ENCODE results near the gene PTPRK. TPM values are rescaled to one million over a fixed set of nuclear protein-coding genes. Genes with fewer than 3 reads are reported as not detected.

PTPRK gene
- total and polyA plus RNA-seq, 2 experiments from 2014 or later = 26.9 to 56.4 TPM

DNA sequence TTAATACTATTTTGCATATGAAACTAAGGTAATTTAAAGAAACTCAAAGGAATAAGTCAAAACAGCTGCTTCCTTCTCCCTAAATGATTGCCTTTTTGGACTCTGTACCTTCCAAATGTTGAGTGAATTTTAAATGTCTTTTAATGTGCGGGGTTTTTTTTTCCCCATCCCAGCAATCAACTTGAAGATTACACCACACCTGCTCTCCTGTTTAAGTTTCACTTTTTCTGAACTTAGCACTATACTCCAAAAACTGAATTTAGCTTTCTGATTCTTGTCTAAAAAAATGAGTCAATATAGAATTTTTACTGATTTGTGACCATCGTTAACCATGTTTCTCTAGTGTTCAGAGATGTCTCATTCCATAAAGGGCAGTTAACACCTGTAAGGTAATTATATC lies 398.8 kb downstream of the PTPRK start:
- H3K9me2 ChIP-seq (ENCODE audit: insufficient read depth) = no peaks in the 10 kb centered on the region
- no peak overlapping the region for H3K27ac ChIP-seq (ENCODE audit: low read depth)
- H3K27me3 ChIP-seq (ENCODE audit: insufficient read depth) = no peaks in the 10 kb centered on the region
- no peaks in the 10 kb centered on the region for H4K20me1 ChIP-seq (replicated peaks; ENCODE audit: insufficient read depth)
- no peak overlapping the region for H3K4me3 Mint-ChIP-seq
- no peaks in the 10 kb centered on the region for H3F3A ChIP-seq (replicated peaks; ENCODE audit: low read depth)
- H3K4me1 Mint-ChIP-seq = no peaks in the 10 kb centered on the region
- peak overlapping the region; percentile 31; the same call in 1 of the 2 replicates for H3K27ac Mint-ChIP-seq
- DNase-seq (ENCODE audit: low spot score) (no peak), ATAC-seq (no peak)
- H2AFZ ChIP-seq = no peak overlapping the region
- H3K27me3 Mint-ChIP-seq (ENCODE audit: insufficient read depth, low read depth, poor library complexity) = no peaks in the 10 kb centered on the region
- no peaks in the 10 kb centered on the region for H3K36me3 ChIP-seq (ENCODE audit: insufficient read depth)
- H3K4me2 ChIP-seq = no peak overlapping the region
- H3K79me2 ChIP-seq (replicated peaks; ENCODE audit: insufficient read depth) = no peaks in the 10 kb centered on the region
- no peak for TF ChIP-seq ZNF114 (CRISPR knock-in tag; IDR thresholded peaks at IDR 0.05)
- no peak for TF ChIP-seq JUNB (IDR thresholded peaks at IDR 0.05; ENCODE audit: unreplicated experiment)
- H3K36me3 Mint-ChIP-seq (ENCODE audit: low read depth) = no peaks in the 10 kb centered on the region
- no peaks in the 10 kb centered on the region for H3K9me3 Mint-ChIP-seq
- no peak overlapping the region for H3K4me3 ChIP-seq
- no peaks in the 10 kb centered on the region for H3K4me1 ChIP-seq (ENCODE audit: insufficient read depth)

DNA sequence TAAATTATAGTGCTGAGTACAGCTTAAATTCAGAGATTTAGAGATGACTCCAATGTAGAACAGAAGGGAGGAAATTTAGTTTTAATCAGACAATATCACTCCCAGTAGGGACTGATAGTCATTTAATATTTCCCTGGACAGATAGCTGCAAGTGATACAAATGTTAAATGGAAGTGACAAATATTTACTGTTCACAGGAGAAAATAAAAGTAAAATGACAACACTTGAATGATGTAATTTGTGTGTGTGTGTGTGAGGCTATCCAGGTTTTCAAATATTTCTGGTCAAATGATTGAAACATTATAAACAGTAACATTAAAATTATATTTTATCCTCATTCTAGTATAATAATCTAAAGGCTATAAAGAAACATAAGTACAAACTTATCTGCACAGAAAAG lies 399.2 kb downstream of the PTPRK start:
- Histone ChIP-seq H3K4me1 (ENCODE audit: insufficient read depth) (no peaks in the 10 kb centered on the region), H4K20me1 (replicated peaks; ENCODE audit: insufficient read depth) (no peaks in the 10 kb centered on the region), H3K9me2 (ENCODE audit: insufficient read depth) (no peaks in the 10 kb centered on the region), H3K4me3 (no peak overlapping the region), H3K36me3 (ENCODE audit: insufficient read depth) (no peaks in the 10 kb centered on the region), H3K27ac (ENCODE audit: low read depth) (no peak overlapping the region), H2AFZ (no peak overlapping the region), H3K4me2 (no peak overlapping the region), H3K79me2 (replicated peaks; ENCODE audit: insufficient read depth) (no peaks in the 10 kb centered on the region), H3F3A (replicated peaks; ENCODE audit: low read depth) (no peaks in the 10 kb centered on the region), H3K27me3 (ENCODE audit: insufficient read depth) (no peaks in the 10 kb centered on the region)
- no peaks in the 10 kb centered on the region for H3K4me1 Mint-ChIP-seq
- no peak overlapping the region for H3K27ac Mint-ChIP-seq
- no peaks in the 10 kb centered on the region for H3K36me3 Mint-ChIP-seq (ENCODE audit: low read depth)
- no peak for TF ChIP-seq CREB1 (CRISPR knock-in tag; IDR thresholded peaks at IDR 0.05; ENCODE audit: low read depth)
- no peak for TF ChIP-seq NANOG (IDR thresholded peaks at IDR 0.05; ENCODE audit: borderline replicate concordance)
- no peak for TF ChIP-seq EZH2 (IDR thresholded peaks at IDR 0.05; ENCODE audit: low read depth, unreplicated experiment)
- TF ChIP-seq STAT1 (IDR thresholded peaks at IDR 0.05; ENCODE audit: unreplicated experiment) = no peak
- DNase-seq (ENCODE audit: low spot score) = no peak
- no peak for ATAC-seq
- H3K9me3 Mint-ChIP-seq = no peaks in the 10 kb centered on the region
- H3K4me3 Mint-ChIP-seq = no peak overlapping the region
- H3K27me3 Mint-ChIP-seq (ENCODE audit: insufficient read depth, low read depth, poor library complexity) = no peaks in the 10 kb centered on the region

DNA sequence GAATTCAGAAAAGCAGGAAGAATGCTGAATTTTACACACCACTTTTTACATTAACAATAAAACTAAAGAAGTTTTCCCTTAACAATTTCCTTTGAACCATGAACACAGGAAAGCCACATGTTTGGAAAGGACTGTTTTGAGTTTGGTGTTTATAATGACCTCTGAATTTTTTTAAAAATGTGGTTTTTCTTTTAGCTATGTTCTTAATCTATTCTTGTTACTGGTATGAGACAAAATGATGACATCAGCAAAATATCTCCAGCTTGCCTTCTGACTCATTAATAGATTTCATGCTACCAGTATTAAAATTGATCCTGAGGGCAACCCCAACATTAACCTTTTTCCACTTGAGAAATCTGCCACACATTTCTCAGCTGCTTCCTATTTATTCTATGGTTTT lies 402.0 kb downstream of the PTPRK start:
- Histone ChIP-seq H3K4me2 (no peak overlapping the region), H3K27ac (ENCODE audit: low read depth) (no peak overlapping the region)
- H3K27ac Mint-ChIP-seq = no peak overlapping the region; the same call in 1 of the 2 replicates
- no peak for TF ChIP-seq JUNB (IDR thresholded peaks at IDR 0.05; ENCODE audit: unreplicated experiment)
- TF ChIP-seq, protein P1, sequence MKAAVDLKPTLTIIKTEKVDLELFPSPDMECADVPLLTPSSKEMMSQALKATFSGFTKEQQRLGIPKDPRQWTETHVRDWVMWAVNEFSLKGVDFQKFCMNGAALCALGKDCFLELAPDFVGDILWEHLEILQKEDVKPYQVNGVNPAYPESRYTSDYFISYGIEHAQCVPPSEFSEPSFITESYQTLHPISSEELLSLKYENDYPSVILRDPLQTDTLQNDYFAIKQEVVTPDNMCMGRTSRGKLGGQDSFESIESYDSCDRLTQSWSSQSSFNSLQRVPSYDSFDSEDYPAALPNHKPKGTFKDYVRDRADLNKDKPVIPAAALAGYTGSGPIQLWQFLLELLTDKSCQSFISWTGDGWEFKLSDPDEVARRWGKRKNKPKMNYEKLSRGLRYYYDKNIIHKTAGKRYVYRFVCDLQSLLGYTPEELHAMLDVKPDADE (IDR thresholded peaks at IDR 0.05) = no peak
- TF ChIP-seq, protein P2, sequence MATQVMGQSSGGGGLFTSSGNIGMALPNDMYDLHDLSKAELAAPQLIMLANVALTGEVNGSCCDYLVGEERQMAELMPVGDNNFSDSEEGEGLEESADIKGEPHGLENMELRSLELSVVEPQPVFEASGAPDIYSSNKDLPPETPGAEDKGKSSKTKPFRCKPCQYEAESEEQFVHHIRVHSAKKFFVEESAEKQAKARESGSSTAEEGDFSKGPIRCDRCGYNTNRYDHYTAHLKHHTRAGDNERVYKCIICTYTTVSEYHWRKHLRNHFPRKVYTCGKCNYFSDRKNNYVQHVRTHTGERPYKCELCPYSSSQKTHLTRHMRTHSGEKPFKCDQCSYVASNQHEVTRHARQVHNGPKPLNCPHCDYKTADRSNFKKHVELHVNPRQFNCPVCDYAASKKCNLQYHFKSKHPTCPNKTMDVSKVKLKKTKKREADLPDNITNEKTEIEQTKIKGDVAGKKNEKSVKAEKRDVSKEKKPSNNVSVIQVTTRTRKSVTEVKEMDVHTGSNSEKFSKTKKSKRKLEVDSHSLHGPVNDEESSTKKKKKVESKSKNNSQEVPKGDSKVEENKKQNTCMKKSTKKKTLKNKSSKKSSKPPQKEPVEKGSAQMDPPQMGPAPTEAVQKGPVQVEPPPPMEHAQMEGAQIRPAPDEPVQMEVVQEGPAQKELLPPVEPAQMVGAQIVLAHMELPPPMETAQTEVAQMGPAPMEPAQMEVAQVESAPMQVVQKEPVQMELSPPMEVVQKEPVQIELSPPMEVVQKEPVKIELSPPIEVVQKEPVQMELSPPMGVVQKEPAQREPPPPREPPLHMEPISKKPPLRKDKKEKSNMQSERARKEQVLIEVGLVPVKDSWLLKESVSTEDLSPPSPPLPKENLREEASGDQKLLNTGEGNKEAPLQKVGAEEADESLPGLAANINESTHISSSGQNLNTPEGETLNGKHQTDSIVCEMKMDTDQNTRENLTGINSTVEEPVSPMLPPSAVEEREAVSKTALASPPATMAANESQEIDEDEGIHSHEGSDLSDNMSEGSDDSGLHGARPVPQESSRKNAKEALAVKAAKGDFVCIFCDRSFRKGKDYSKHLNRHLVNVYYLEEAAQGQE (IDR thresholded peaks at IDR 0.05; ENCODE audit: unreplicated experiment) = no peak

More for the DNA sequence above, 402.0 kb downstream of the PTPRK start:
- no peaks in the 10 kb centered on the region for H3K79me2 ChIP-seq (replicated peaks; ENCODE audit: insufficient read depth)
- no peaks in the 10 kb centered on the region for H3K9me2 ChIP-seq (ENCODE audit: insufficient read depth)
- Mint-ChIP-seq H3K4me3 (no peak overlapping the region), H3K9me3 (no peaks in the 10 kb centered on the region), H3K27me3 (ENCODE audit: insufficient read depth, low read depth, poor library complexity) (no peaks in the 10 kb centered on the region), H3K4me1 (no peaks in the 10 kb centered on the region), H3K36me3 (ENCODE audit: low read depth) (no peaks in the 10 kb centered on the region)
- DNase-seq (ENCODE audit: low spot score) (no peak), ATAC-seq (no peak)
- no peak overlapping the region for H2AFZ ChIP-seq
- no peak overlapping the region for H3K4me3 ChIP-seq
- no peaks in the 10 kb centered on the region for H3K27me3 ChIP-seq (ENCODE audit: insufficient read depth)
- no peaks in the 10 kb centered on the region for H3K4me1 ChIP-seq (ENCODE audit: insufficient read depth)
- no peaks in the 10 kb centered on the region for H3F3A ChIP-seq (replicated peaks; ENCODE audit: low read depth)
- H3K36me3 ChIP-seq (ENCODE audit: insufficient read depth) = no peaks in the 10 kb centered on the region
- no peaks in the 10 kb centered on the region for H4K20me1 ChIP-seq (replicated peaks; ENCODE audit: insufficient read depth)
